Left lung (tissue), 14 donors: Measurements from ENCODE around the gene ALDOA. TPM values are rescaled to one million over a fixed set of nuclear protein-coding genes. Genes with fewer than 3 reads are reported as not detected.
"Not testable (repeated sequence)": the region's sequence is repeated elsewhere in the genome, so short reads cannot be mapped to it uniquely, and the experiment has no call there.

Experiments
- ATAC-seq: fragments of 200-7000 bp; cut with Tn5 transposase; one replicate; pipeline ENCODE4 v1.9.1; 2020; ENCODE audit warnings: moderate library complexity
- DNase-seq, 4 donors: peaks; one replicate each; pipeline ENCODE4 v3.0.0-alpha.2; 2013 to 2020
- H3K27ac ChIP-seq, 2 donors: fragments of 200-600 bp; sonication (generic) in 1 of 2; one replicate each; pipeline versions ENCODE4 v1.5.0 to v1.8.0; 2020 to 2021
- H3K27me3 ChIP-seq, 2 donors: fragments of 200-600 bp; sonication (generic) in 1 of 2; one replicate each; pipeline versions ENCODE4 v1.5.0 to v1.8.0; 2020 to 2021
- H3K36me3 ChIP-seq, 2 donors: fragments of 200-600 bp; sonication (generic) in 1 of 2; one replicate each; pipeline versions ENCODE4 v1.5.0 to v1.8.0; 2020 to 2021
- H3K4me1 ChIP-seq, 2 donors: fragments of 200-600 bp; one replicate each; pipeline ENCODE4 v1.8.0; 2021
- H3K4me3 ChIP-seq, 2 donors: fragments of 200-600 bp; sonication (generic) in 1 of 2; one replicate each; pipeline versions ENCODE4 v1.5.0 to v1.8.0; 2020 to 2021; ENCODE audit warnings: mild to moderate bottlenecking in 1 of 2
- H3K9me3 ChIP-seq, 2 donors: fragments of 200-600 bp; sonication (generic) in 1 of 2; one replicate each; pipeline versions ENCODE4 v1.5.0 to v1.8.0; 2020 to 2021
- CTCF ChIP-seq, 2 donors: fragments of 200-600 bp; sonication (generic) in 1 of 2; IDR thresholded peaks; one replicate each; pipeline versions ENCODE4 v1.5.0 to v1.8.0; 2021; ENCODE audit warnings: antibody characterized with exemption in 2 of 2
- intact Hi-C, 2 donors: fragments of 100-400 bp; cut with DNase I; formaldehyde crosslinking; loops; one replicate each; pipeline versions ENCODE4 v1.11.2 to v1.14.2; 2022
- long read RNA-seq, 12 donors: library from polyadenylated mRNA in 2 of 12; unstranded in 2 of 12; transcript quantifications; one replicate each; pipeline ENCODE4 v2.0.0 and lab custom pipeline, GENCODE V29; 2019 to 2026
- polyA plus RNA-seq, 6 donors: library from polyadenylated mRNA; unstranded; fragments of 120-200 nt; gene quantifications; one replicate each; pipeline ENCODE4 v1.2.1, GENCODE V29; 2013; ENCODE audit not compliant: insufficient read length in 6 of 6
- total RNA-seq, 2 donors: library from RNA; stranded (reverse); fragmentation: NEBNext Ultra II Directional; extraction: Animal tissue kit (Norgen Biotek cat#: 25700); gene quantifications; one replicate each; pipeline ENCODE4 v1.2.1, GENCODE V29; 2021
- donor health status: DM: no; HTN: yes; CAD: no.
- donor health status: DM: no; HTN: no; CAD: no.

The ALDOA gene
- 1,000 to 10,000 TPM in 1 of 2 donors, 100 to 1,000 TPM in 1; 710 to 1,105 TPM for total RNA-seq
- polyA plus RNA-seq, result 100 to 1,000 TPM; 299 to 424 (median 350) TPM
- long read RNA-seq, donor 1, transcript ALDOA-209 (9 exons, 1,579 nt), result major isoform, 121 of 145 reads
- long read RNA-seq, donor 1, transcript ALDOA-206 (9 exons, 1,550 nt), result minor isoform, 5 of 145 reads
- long read RNA-seq, donor 1, partial matches to known transcripts, result 13 of 145 reads
- long read RNA-seq, donor 1, other reads (novel, unspliced or antisense), result 0 of 145 reads
- long read RNA-seq, donor 2, transcript ALDOA-206 (9 exons, 1,550 nt), result minor isoform, 9 of 184 reads
- long read RNA-seq, donor 2, transcript ALDOA-209 (9 exons, 1,579 nt), result major isoform, 124 of 184 reads
- long read RNA-seq, donor 2, partial matches to known transcripts, result 45 of 184 reads
- long read RNA-seq, donor 2, other reads (novel, unspliced or antisense), result 0 of 184 reads
- long read RNA-seq, donor 3, transcript ALDOA-209 (9 exons, 1,579 nt), result major isoform, 121 of 134 reads
- long read RNA-seq, donor 3, transcript ALDOA-206 (9 exons, 1,550 nt), result minor isoform, 8 of 134 reads
- long read RNA-seq, donor 3, partial matches to known transcripts, result 0 of 134 reads
- long read RNA-seq, donor 3, other reads (novel, unspliced or antisense), result 0 of 134 reads
- long read RNA-seq, donor 4, transcript ALDOA-206 (9 exons, 1,550 nt), result minor isoform, 51 of 659 reads
- long read RNA-seq, donor 4, transcript ALDOA-209 (9 exons, 1,579 nt), result major isoform, 599 of 659 reads
- long read RNA-seq, donor 4, partial matches to known transcripts, result 1 of 659 reads
- long read RNA-seq, donor 4, other reads (novel, unspliced or antisense), result 4 of 659 reads
- long read RNA-seq, donor 5, transcript ALDOA-209 (9 exons, 1,579 nt), result major isoform, 97 of 127 reads
- long read RNA-seq, donor 5, transcript ALDOA-206 (9 exons, 1,550 nt), result minor isoform, 13 of 127 reads
- long read RNA-seq, donor 5, transcript ALDOA-217 (2 exons, 554 nt), result minor isoform, 5 of 127 reads
- long read RNA-seq, donor 5, partial matches to known transcripts, result 6 of 127 reads
- long read RNA-seq, donor 5, other reads (novel, unspliced or antisense), result 0 of 127 reads
- long read RNA-seq, donor 6, transcript ALDOA-209 (9 exons, 1,579 nt), result major isoform, 83 of 101 reads
- long read RNA-seq, donor 6, transcript ALDOA-206 (9 exons, 1,550 nt), result minor isoform, 8 of 101 reads
- long read RNA-seq, donor 6, partial matches to known transcripts, result 0 of 101 reads
- long read RNA-seq, donor 6, other reads (novel, unspliced or antisense), result 0 of 101 reads
- long read RNA-seq, donor 7, transcript ALDOA-206 (9 exons, 1,550 nt), result minor isoform, 5 of 61 reads
- long read RNA-seq, donor 7, transcript ALDOA-209 (9 exons, 1,579 nt), result major isoform, 45 of 61 reads
- long read RNA-seq, donor 7, partial matches to known transcripts, result 6 of 61 reads
- long read RNA-seq, donor 7, other reads (novel, unspliced or antisense), result 0 of 61 reads
- long read RNA-seq, donor 8, transcript ALDOA-209 (9 exons, 1,579 nt), result major isoform, 125 of 160 reads
- long read RNA-seq, donor 8, transcript ALDOA-206 (9 exons, 1,550 nt), result minor isoform, 7 of 160 reads
- long read RNA-seq, donor 8, partial matches to known transcripts, result 23 of 160 reads
- long read RNA-seq, donor 8, other reads (novel, unspliced or antisense), result 0 of 160 reads
- long read RNA-seq, donor 9, partial matches to known transcripts, result 0 of 5 reads
- long read RNA-seq, donor 9, other reads (novel, unspliced or antisense), result 0 of 5 reads
- long read RNA-seq, donor 10, transcript ALDOA-219 (8 exons, 1,499 nt), result minor isoform, 7 of 1,206 reads
- long read RNA-seq, donor 10, transcript ALDOA-206 (9 exons, 1,550 nt), result minor isoform, 89 of 1,206 reads
- long read RNA-seq, donor 10, transcript ALDOA-209 (9 exons, 1,579 nt), result major isoform, 1,094 of 1,206 reads
- long read RNA-seq, donor 10, partial matches to known transcripts, result 2 of 1,206 reads
- long read RNA-seq, donor 10, other reads (novel, unspliced or antisense), result 7 of 1,206 reads
- long read RNA-seq, donor 11, result 0 reads
- long read RNA-seq, donor 12, transcript ALDOA-209 (9 exons, 1,579 nt), result major isoform, 93 of 122 reads
- long read RNA-seq, donor 12, transcript ALDOA-206 (9 exons, 1,550 nt), result minor isoform, 13 of 122 reads
- long read RNA-seq, donor 12, partial matches to known transcripts, result 12 of 122 reads
- long read RNA-seq, donor 12, other reads (novel, unspliced or antisense), result 0 of 122 reads

- Histone ChIP-seq H3K9me3 (no peaks in the 10 kb centered on the region), H3K27me3 (no peaks in the 10 kb centered on the region), H3K36me3 (peaks cover 0 to 38% of the 10 kb centered on the region in 2 donors), H3K4me3 (peak within 1 kb of the TSS; percentile 55 to 98), H3K4me1 (peaks cover 30 to 61% of the 10 kb centered on the region in 2 donors), H3K27ac (peak within 1 kb of the TSS; percentile 98 to 99)
- peak in 1 of 2 donors; percentile 23 for TF ChIP-seq CTCF (IDR thresholded peaks at IDR 0.05)
- intact Hi-C loops, result no loop called here
- peak; percentile 98 to 99 (median 98) for DNase-seq
- ATAC-seq, result peak; percentile 90
Measured at GRCh38 chr16:30065102-30065942, at the start of gene ALDOA. Gene ALDOA (plus strand): TSS chr16:30065760. CDS start chr16:30066898, 1,138 bp downstream.

GRCh38 chr16:30016555-30017276, 48.8 kb upstream of the ALDOA start:
- Histone ChIP-seq H3K9me3 (no peaks in the 10 kb centered on the region), H3K36me3 (no peaks in the 10 kb centered on the region), H3K27me3 (peaks cover 5 to 18% of the 10 kb centered on the region in 2 donors), H3K4me1 (peaks cover 0 to 14% of the 10 kb centered on the region in 2 donors), H3K4me3 (no peak overlapping the region), H3K27ac (no peak overlapping the region)
- TF ChIP-seq CTCF (IDR thresholded peaks at IDR 0.05), result no peak
- ATAC-seq (no peak), DNase-seq (no peak)
- intact Hi-C loops, result no loop called here

- ATAC-seq (no peak), DNase-seq (no peak)
- intact Hi-C loops, result no loop called here
- H3K27ac ChIP-seq, result no peak overlapping the region
- TF ChIP-seq CTCF (IDR thresholded peaks at IDR 0.05), result no peak
- no peak overlapping the region for H3K4me3 ChIP-seq
- no peaks in the 10 kb centered on the region for H3K36me3 ChIP-seq
- no peaks in the 10 kb centered on the region for H3K9me3 ChIP-seq
- peaks cover 0 to 12% of the 10 kb centered on the region in 2 donors for H3K27me3 ChIP-seq
- peaks cover 0 to 18% of the 10 kb centered on the region in 2 donors for H3K4me1 ChIP-seq
Measured at GRCh38 chr16:30017277-30017656, 48.3 kb upstream of the ALDOA start.

GRCh38 chr16:30017937-30018336, 47.6 kb upstream of the ALDOA start:
- DNase-seq, H3K36me3 ChIP-seq, H3K4me3 ChIP-seq, H3K9me3 ChIP-seq, intact Hi-C loops, ATAC-seq, H3K27ac ChIP-seq, H3K27me3 ChIP-seq: not testable (repeated sequence)
- peaks cover 0 to 18% of the 10 kb centered on the region in 2 donors for H3K4me1 ChIP-seq
